ENCODE data around the gene STXBP5.

STXBP5 gene

GRCh38 chr6:147430811-147431210 lies 226.6 kb downstream of the STXBP5 start:
- TF ChIP-seq, protein P1, sequence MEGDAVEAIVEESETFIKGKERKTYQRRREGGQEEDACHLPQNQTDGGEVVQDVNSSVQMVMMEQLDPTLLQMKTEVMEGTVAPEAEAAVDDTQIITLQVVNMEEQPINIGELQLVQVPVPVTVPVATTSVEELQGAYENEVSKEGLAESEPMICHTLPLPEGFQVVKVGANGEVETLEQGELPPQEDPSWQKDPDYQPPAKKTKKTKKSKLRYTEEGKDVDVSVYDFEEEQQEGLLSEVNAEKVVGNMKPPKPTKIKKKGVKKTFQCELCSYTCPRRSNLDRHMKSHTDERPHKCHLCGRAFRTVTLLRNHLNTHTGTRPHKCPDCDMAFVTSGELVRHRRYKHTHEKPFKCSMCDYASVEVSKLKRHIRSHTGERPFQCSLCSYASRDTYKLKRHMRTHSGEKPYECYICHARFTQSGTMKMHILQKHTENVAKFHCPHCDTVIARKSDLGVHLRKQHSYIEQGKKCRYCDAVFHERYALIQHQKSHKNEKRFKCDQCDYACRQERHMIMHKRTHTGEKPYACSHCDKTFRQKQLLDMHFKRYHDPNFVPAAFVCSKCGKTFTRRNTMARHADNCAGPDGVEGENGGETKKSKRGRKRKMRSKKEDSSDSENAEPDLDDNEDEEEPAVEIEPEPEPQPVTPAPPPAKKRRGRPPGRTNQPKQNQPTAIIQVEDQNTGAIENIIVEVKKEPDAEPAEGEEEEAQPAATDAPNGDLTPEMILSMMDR (IDR thresholded peaks at IDR 0.05; ENCODE audit: low read depth, low read length), result no peak
- DNase-seq (ENCODE audit: extremely low read depth, low read depth), result no peak

DNA sequence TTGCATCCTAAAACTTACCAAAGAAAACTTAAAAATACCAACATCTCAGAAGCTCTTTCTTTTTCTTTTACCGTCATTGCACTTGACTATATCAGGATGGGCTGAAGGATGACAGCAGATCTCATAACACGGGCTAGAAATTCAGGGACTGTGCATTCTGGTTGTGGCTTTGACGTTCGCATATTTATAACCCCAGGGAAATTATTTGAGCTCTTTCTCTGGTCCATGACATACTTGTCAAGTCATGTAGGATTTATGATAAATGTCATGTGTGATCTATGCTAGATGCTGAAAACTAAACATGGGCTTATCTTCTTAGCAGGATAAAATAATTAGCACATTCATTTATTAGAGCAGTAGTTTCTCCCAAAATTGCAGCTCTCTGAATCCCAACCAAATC lies 229.9 kb downstream of the STXBP5 start:
- TF ChIP-seq, protein P1 (IDR thresholded peaks at IDR 0.05; ENCODE audit: low read depth, low read length), result no peak
- no peak for DNase-seq (ENCODE audit: extremely low read depth, low read depth)

- TF ChIP-seq, protein P1 (IDR thresholded peaks at IDR 0.05; ENCODE audit: low read depth, low read length), result no peak
- no peak for DNase-seq (ENCODE audit: extremely low read depth, low read depth)
Observed at GRCh38 chr6:147434516-147434915, 230.3 kb downstream of the STXBP5 start.

DNA sequence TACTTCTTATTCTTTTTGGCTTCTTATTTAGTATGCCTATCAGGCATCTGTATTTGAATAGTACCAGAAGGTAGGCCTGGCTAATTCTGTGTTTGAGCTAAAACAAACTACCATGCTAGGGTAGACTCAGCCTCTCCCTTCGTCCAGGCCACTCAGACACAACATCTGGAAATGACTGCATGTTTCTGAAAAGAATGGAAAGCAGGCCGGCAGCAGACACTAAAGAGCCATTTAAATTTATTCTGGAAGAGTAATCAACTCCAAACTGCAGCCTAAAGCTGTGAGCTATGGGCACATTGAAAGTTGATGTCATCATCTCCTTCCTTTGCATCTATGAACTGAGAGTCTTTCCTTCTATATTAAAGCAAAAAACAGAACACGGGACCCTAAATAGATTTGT lies 233.4 kb downstream of the STXBP5 start:
- no peak for DNase-seq (ENCODE audit: extremely low read depth, low read depth)

DNA sequence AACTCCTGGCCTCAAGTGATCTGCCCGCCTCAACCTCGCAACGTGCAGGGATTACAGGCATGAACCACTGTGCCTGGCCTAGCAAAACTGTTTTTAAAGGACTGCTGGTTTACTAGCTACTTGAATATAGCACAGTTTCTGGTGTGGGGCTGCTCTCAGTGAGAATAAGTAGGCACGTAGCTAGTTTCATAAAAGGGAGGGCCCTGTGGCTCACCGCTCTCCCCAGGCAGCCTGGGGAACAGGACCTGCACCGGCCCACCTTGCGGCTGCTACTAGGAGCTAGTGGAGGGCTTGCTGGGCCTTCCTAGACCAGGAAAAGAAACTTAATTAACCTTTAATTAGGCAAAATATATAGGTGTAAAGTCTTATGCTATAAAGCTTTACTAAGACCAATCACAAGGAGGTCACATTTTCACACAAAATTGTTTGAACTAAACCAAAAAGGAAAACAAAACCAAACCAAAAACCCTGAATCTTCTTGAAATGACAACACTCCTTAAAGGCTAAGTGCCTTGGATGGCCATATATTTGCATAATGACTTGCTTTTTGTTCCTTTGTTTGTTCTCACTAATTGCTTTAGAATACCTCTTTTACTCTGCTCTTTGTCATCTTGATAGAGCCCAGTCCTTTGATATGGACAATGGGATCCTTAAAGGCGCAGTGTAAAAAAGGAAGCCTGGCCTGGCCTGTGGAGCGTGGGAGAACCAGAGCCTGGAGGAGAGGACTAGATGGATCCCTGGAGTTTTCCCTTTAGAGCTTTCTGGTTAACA lies 234.7 kb downstream of the STXBP5 start:
- TF ChIP-seq, protein P1 (IDR thresholded peaks at IDR 0.05; ENCODE audit: low read depth, low read length), result no peak
- DNase-seq (ENCODE audit: extremely low read depth, low read depth), result no peak

More for the DNA sequence above, 233.4 kb downstream of the STXBP5 start:
- TF ChIP-seq, protein P1 (IDR thresholded peaks at IDR 0.05; ENCODE audit: low read depth, low read length), result no peak

All from AG09319 (cell line).